Thymus (tissue), 11 donors: ENCODE data around the gene PSMD13. TPM values are rescaled to one million over a fixed set of nuclear protein-coding genes. Genes with fewer than 3 reads are reported as not detected.
"Not testable (repeated sequence)": the region's sequence is repeated elsewhere in the genome, so short reads cannot be mapped to it uniquely, and the experiment has no call there.

Experiments used
- DNase-seq, 9 donors: peaks; one replicate each; pipeline ENCODE4 v3.0.0-alpha.2; 2013; ENCODE audit warnings: low spot score in 9 of 9, low read depth in 6 of 9, missing footprints in 1 of 9
- H3K27ac ChIP-seq, 2 donors: one replicate each; pipeline ENCODE4 v1.5.1; 2013; ENCODE audit warnings: control low read depth in 1 of 2, low read depth in 1 of 2, low read length in 1 of 2, mild to moderate bottlenecking in 1 of 2, moderate library complexity in 1 of 2
- H3K27me3 ChIP-seq, 2 donors: one replicate each; pipeline ENCODE4 v1.5.1; 2013; ENCODE audit warnings: low read length in 1 of 2; ENCODE audit not compliant: control insufficient read depth in 2 of 2, insufficient read depth in 1 of 2
- H3K36me3 ChIP-seq, 2 donors: one replicate each; pipeline ENCODE4 v1.5.1; 2013; ENCODE audit warnings: low read length in 1 of 2, mild to moderate bottlenecking in 1 of 2, moderate library complexity in 1 of 2; ENCODE audit not compliant: control insufficient read depth in 2 of 2, insufficient read depth in 2 of 2
- H3K4me1 ChIP-seq, 2 donors: one replicate each; pipeline ENCODE4 v1.5.1; 2013; ENCODE audit warnings: low read length in 2 of 2; ENCODE audit not compliant: control insufficient read depth in 2 of 2, insufficient read depth in 2 of 2
- H3K4me3 ChIP-seq, 2 donors: one replicate each; pipeline ENCODE4 v1.5.1; 2013; ENCODE audit warnings: low read length in 2 of 2, control low read depth in 1 of 2, mild to moderate bottlenecking in 1 of 2
- H3K9me3 ChIP-seq, 2 donors: one replicate each; pipeline ENCODE4 v1.5.1; 2013; ENCODE audit warnings: low read length in 1 of 2, mild to moderate bottlenecking in 1 of 2; ENCODE audit not compliant: control insufficient read depth in 2 of 2, insufficient read depth in 1 of 2
- WGBS: extraction: QIAGEN DNeasy Blood & Tissue Kit; methylation state at CpG from one replicate; pipeline ENCODE4 v1.1.7; 2013; 5-methylcytosine and 5-hydroxymethylcytosine counted together
- polyA plus RNA-seq: library from polyadenylated mRNA; stranded (reverse); fragments of 200-250 nt; gene quantifications from one replicate; pipeline ENCODE4 v1.2.3, GENCODE V29; 2013
- total RNA-seq: library from RNA; stranded (reverse); fragments of 120-200 nt; gene quantifications from one replicate; pipeline ENCODE4 v1.2.4, GENCODE V29; 2013
- donor health status: healthy.

Gene PSMD13
- total and polyA plus RNA-seq, 2 donors: 134 to 192 TPM

- H3K27me3 ChIP-seq: peaks cover 34 to 49% of the 10 kb centered on the region in 2 donors
- H3K4me1 ChIP-seq: peaks cover 12 to 50% of the 10 kb centered on the region in 2 donors
- H3K36me3 ChIP-seq: peaks cover 0 to 5% of the 10 kb centered on the region in 2 donors
- 95% methylated on average over 8 of the region's 8 CpGs for WGBS
- peaks cover 0 to 1% of the 10 kb centered on the region in 2 donors for H3K9me3 ChIP-seq
- no peak overlapping the region for H3K4me3 ChIP-seq
- peak overlapping the region in 1 of 2 donors; percentile 13 for H3K27ac ChIP-seq
- DNase-seq: no peak
These were observed 49.1 kb downstream of the PSMD13 start for GRCh38 chr11:285894-286220.

- 51% methylated on average over 27 of the region's 27 CpGs for WGBS
- peaks cover 1 to 13% of the 10 kb centered on the region in 2 donors for H3K36me3 ChIP-seq
- H3K27ac ChIP-seq: peak overlapping the region; percentile 87 to 95
- peak in 5 of 9 donors; percentile 71 to 88 (median 77) for DNase-seq
- peak overlapping the region; percentile 58 to 78 for H3K4me3 ChIP-seq
- H3K9me3 ChIP-seq: not testable (repeated sequence)
- H3K4me1 ChIP-seq: peaks cover 12 to 50% of the 10 kb centered on the region in 2 donors
- H3K27me3 ChIP-seq: peaks cover 21 to 36% of the 10 kb centered on the region in 2 donors
These were observed 50.4 kb downstream of the PSMD13 start for GRCh38 chr11:286977-287820.

- peak overlapping the region; percentile 58 to 78 for H3K4me3 ChIP-seq
- peak overlapping the region; percentile 87 to 95 for H3K27ac ChIP-seq
- whole genome bisulfite sequencing: 16% methylated on average over 41 of the region's 41 CpGs
- H3K36me3 ChIP-seq: peaks cover 3 to 21% of the 10 kb centered on the region in 2 donors
- DNase-seq: peak in 3 of 9 donors; percentile 51 to 65 (median 53)
- peaks cover 12 to 58% of the 10 kb centered on the region in 2 donors for H3K4me1 ChIP-seq
- H3K9me3 ChIP-seq: no peaks in the 10 kb centered on the region
- peaks cover 13 to 28% of the 10 kb centered on the region in 2 donors for H3K27me3 ChIP-seq
These were observed 51.2 kb downstream of the PSMD13 start for GRCh38 chr11:287821-288477.

GRCh38 chr11:288478-289397, 52.0 kb downstream of the PSMD13 start, which contains the start of gene PGGHG:
PGGHG (plus strand) TSS chr11:289126; CDS start chr11:289817, 691 bp downstream.
- H3K9me3 ChIP-seq: no peaks in the 10 kb centered on the region
- peak within 1 kb of the TSS; percentile 58 to 78 for H3K4me3 ChIP-seq
- peak within 1 kb of the TSS; percentile 87 to 95 for H3K27ac ChIP-seq
- WGBS: under 1% methylated on average over 111 of the region's 112 CpGs
- H3K4me1 ChIP-seq: peaks cover 12 to 59% of the 10 kb centered on the region in 2 donors
- peaks cover 12 to 24% of the 10 kb centered on the region in 2 donors for H3K27me3 ChIP-seq
- peak in 1 of 9 donors; percentile 61 for DNase-seq
- peaks cover 3 to 28% of the 10 kb centered on the region in 2 donors for H3K36me3 ChIP-seq

GRCh38 chr11:289398-289711, 52.6 kb downstream of the PSMD13 start:
- H3K36me3 ChIP-seq: peaks cover 9 to 34% of the 10 kb centered on the region in 2 donors
- peak overlapping the region; percentile 46 to 93 for H3K27ac ChIP-seq
- peak overlapping the region; percentile 58 to 60 for H3K4me3 ChIP-seq
- H3K4me1 ChIP-seq: peaks cover 12 to 59% of the 10 kb centered on the region in 2 donors
- no peaks in the 10 kb centered on the region for H3K9me3 ChIP-seq
- H3K27me3 ChIP-seq: peaks cover 6 to 18% of the 10 kb centered on the region in 2 donors
- 11% methylated on average over 14 of the region's 14 CpGs for WGBS
- DNase-seq: peak in 2 of 9 donors; percentile 38 to 65

- peak overlapping the region; percentile 52 to 93 for H3K27ac ChIP-seq
- DNase-seq: peak in 3 of 9 donors; percentile 49 to 79 (median 61)
- H3K36me3 ChIP-seq: peaks cover 12 to 40% of the 10 kb centered on the region in 2 donors
- peaks cover 4 to 18% of the 10 kb centered on the region in 2 donors for H3K27me3 ChIP-seq
- peaks cover 12 to 59% of the 10 kb centered on the region in 2 donors for H3K4me1 ChIP-seq
- H3K4me3 ChIP-seq: peak overlapping the region; percentile 58 to 60
- no peaks in the 10 kb centered on the region for H3K9me3 ChIP-seq
- 73% methylated on average over 48 of the region's 48 CpGs for whole genome bisulfite sequencing
These were observed 53.2 kb downstream of the PSMD13 start for GRCh38 chr11:289712-290620.

- H3K27me3 ChIP-seq: peaks cover 4 to 18% of the 10 kb centered on the region in 2 donors
- peaks cover 12 to 63% of the 10 kb centered on the region in 2 donors for H3K4me1 ChIP-seq
- no peaks in the 10 kb centered on the region for H3K9me3 ChIP-seq
- H3K27ac ChIP-seq: peak overlapping the region in 1 of 2 donors; percentile 93
- H3K36me3 ChIP-seq: peaks cover 12 to 44% of the 10 kb centered on the region in 2 donors
- H3K4me3 ChIP-seq: peak overlapping the region; percentile 58 to 60
- WGBS: 86% methylated on average over 13 of the region's 13 CpGs
- DNase-seq: peak in 1 of 9 donors; percentile 34
These were observed 54.0 kb downstream of the PSMD13 start for GRCh38 chr11:290621-291231.
